Stimulated activated CD4-positive, alpha-beta T cell treated with anti-CD3 and anti-CD28 coated beads, TNF-alpha, amount 100 ng/mL, for 24 hours (primary cell): ENCODE results near the gene PRKACB.
"Not testable (repeated sequence)": the region's sequence is repeated elsewhere in the genome, so short reads cannot be mapped to it uniquely, and the experiment has no call there.

Source experiments
- DNase-seq, 3 experiments: peaks; one replicate each; pipeline ENCODE4 v3.0.0-alpha.2; 2020; ENCODE audit warnings: low read depth in 3 of 3

The PRKACB gene

DNA sequence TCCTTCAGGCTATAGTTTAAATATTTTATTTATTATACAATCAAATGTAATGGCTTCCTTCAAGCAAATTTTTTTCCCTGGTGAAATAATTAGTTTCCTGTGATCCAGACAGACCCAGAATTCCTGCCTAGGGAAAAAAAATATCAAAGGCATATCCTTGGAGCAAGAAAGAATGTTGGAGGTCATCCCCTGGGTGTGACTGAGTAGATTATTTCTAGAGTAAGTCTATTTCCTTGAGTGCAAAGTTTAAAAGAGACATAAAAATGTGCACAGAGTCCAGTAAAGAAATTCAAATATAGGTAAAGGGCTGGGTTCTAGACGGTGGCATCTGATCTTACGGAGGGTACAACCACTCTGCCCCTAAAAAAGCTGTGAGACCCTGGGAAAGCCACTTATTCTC is 125.2 kb downstream of the PRKACB start:
- DNase-seq = no peak

- DNase-seq = no peak
Measured at GRCh38 chr1:84271441-84272151, 127.5 kb downstream of the PRKACB start.

GRCh38 chr1:84272401-84272800 is 128.3 kb downstream of the PRKACB start:
- DNase-seq = no peak

- no peak for DNase-seq
Measured at GRCh38 chr1:84277343-84278059, 133.4 kb downstream of the PRKACB start.

DNA sequence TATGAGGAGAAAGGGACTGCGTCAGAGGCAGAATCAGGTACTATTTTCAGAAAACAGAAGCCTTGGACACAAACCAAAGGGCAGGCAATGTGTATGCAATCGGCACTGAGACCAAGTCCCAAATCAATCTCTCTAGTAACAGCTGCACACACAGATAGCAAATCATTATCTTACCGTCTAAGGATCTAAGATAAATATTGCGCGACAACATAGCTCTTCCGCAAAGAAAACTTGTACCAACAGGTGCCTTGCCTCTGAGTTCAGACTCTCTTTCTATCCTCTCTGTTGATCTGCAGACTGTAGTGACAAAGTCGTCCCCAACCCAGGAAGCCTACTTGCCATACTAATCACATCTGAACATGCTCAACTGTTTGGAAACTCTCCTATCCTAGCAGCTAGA is 134.8 kb downstream of the PRKACB start:
- DNase-seq = no peak

GRCh38 chr1:84280912-84281311 is 136.8 kb downstream of the PRKACB start:
- DNase-seq = no peak

GRCh38 chr1:84282780-84283333 is 138.8 kb downstream of the PRKACB start:
- no peak for DNase-seq

DNA sequence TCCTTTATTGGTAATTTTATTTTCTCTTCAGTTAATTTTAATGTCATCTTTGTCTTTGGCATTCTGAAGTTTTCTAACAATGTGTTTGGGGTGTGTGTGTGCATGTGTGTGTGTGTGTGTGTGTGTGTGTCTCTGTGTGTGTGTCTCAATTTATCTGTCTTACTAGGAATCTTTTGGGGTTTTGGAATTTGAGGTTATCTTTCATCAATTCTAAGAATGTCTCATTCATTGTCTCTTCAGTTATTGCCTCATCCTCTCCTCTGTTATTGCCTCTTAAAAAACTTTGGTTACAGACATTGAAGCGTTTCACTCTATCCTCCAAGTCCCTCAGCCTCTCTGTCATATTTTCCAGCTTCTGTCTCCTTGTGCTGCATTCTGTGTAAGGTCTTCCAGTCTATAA is 139.3 kb downstream of the PRKACB start:
- no peak for DNase-seq

DNA sequence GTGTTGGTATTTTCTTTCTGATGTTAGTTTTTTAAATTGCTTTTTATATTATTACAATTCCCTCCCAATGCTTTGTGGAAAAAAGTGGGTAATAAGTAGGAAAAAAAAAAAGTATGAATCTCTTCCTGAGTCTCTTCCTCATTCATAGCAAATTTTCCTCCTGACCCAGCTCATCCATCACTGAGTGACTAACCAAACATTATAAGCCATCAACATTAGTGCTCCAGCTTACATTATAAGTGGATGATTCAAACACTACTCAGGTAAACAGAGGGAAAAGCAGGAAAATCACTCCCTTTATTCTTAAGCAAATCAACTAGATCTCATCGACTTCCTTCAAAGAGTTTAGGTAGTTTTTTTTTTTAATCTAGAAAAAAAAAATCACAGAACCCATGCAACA is 142.0 kb downstream of the PRKACB start:
- DNase-seq = no peak

GRCh38 chr1:84287389-84287788 is 143.3 kb downstream of the PRKACB start:
- DNase-seq = not testable (repeated sequence)
